ENCODE results near the gene AQP4.

AQP4 gene, protein sequence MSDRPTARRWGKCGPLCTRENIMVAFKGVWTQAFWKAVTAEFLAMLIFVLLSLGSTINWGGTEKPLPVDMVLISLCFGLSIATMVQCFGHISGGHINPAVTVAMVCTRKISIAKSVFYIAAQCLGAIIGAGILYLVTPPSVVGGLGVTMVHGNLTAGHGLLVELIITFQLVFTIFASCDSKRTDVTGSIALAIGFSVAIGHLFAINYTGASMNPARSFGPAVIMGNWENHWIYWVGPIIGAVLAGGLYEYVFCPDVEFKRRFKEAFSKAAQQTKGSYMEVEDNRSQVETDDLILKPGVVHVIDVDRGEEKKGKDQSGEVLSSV

GRCh38 chr18:26865557-26865956, at the start of gene AQP4:
Gene AQP4, minus strand, starts transcription at chr18:26865707. Its CDS starts 18 bp downstream, at chr18:26865689.
- DNase-seq (ENCODE audit: low spot score), result no peak

DNA sequence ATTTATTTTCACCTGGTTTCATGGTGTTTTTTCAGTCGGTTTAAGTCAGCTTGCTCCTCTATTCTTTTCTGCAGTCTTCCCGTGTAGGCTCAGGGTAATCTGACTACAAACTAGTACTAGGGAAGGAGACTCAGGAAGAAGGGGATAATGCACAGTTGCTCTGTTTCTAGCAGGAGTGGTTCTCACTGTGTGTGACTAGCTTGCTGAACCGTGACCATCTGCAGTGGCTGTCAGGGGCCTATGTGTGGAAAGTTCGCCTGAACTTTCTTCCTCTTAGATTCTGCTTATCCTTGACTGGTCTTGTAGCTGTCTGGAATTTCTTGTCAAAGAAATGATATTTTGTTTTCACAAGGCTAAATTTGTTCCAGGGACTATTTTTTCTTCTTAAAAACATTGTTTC, 46.3 kb upstream of the AQP4 start:
- no peak for DNase-seq (ENCODE audit: low spot score)

GRCh38 chr18:26909599-26910290, 44.2 kb upstream of the AQP4 start:
- no peak for DNase-seq (ENCODE audit: low spot score)

DNA sequence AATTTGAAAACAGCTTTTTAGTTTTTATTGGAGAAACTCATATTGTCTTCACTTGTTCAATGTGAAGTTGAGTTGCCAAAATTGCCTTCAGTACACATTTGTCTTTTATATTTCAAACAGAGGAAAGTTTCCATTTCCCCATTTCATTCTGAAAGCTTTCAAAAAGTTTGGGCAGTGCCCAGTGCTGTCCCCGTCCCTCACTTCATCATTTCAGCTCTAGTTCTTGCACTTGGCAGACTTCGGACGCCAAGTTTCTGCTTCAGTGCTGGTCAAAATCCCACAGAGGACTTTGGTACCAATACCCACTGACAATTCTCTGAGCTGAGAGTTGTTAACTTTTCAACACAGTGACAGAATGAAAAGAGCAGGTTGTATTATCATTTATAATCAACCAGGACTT, 43.4 kb upstream of the AQP4 start:
- DNase-seq (ENCODE audit: low spot score), result no peak

GRCh38 chr18:26902291-26902690, 36.8 kb upstream of the AQP4 start:
- no peak for DNase-seq (ENCODE audit: low spot score)

DNA sequence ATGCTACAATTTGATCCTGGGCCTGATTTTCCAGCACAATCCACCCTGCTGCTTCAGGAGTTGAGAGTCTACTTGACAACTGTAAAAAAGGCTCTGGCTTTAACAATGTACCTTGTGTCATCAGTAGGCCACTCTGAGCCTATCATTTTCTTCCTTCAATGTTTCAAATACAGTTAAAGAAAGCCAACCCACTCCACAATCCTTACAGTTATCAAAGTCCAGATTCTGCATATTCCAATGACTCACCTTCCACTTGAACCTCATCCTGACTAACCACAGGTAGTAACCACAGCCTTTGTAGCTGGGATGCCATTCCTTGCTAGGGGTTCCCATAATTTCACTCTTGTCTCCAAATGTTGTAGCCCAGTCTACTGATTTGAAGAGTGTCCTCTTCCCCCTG, 35.5 kb upstream of the AQP4 start:
- DNase-seq (ENCODE audit: low spot score), result no peak

DNA sequence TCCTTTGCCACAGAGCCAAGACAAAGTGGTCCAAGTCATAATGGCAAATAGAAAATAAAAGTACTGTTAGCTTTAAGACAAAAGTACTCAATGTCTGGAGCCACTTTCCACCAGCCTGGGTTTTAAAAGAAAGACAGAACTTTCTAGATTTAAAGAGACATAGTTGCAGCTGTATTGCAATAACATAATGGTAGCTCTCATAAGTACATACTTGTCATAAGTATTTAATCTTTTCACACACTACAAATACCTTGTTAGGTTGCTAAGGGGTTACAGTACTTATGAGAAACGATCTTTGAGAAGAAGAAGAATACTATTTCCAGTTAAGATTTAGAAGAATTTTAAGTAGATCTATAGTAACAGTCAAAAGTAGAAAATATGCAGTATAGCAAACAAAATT, 28.9 kb upstream of the AQP4 start:
- DNase-seq (ENCODE audit: low spot score), result no peak

DNA sequence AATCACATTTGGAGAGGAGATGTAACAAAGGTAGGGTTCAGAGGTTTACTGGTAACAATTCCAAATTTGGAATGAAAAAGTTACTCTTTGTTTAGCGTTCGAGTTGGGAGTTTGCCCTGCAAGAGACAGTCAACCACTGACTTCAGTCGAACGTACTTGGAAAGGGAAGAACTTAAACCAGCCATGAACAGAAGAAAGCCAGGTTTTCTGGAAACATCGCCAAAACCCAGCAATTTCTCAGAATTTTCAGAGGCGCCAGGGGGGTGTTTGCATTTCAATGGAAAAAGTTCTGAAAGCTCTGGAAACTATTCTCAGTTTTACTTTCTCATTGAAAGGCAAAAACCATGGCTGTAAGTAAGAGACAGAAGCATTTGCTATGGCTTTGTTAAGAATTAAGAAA, 28.5 kb upstream of the AQP4 start:
- no peak for DNase-seq (ENCODE audit: low spot score)

GRCh38 chr18:26888259-26888658, 22.8 kb upstream of the AQP4 start:
- no peak for DNase-seq (ENCODE audit: low spot score)

- DNase-seq (ENCODE audit: low spot score), result no peak
These were observed 9.6 kb upstream of the AQP4 start for GRCh38 chr18:26875040-26875654.

- DNase-seq (ENCODE audit: low spot score), result no peak
These were observed 8.8 kb upstream of the AQP4 start for GRCh38 chr18:26874283-26874682.

GRCh38 chr18:26869640-26870039, 4.1 kb upstream of the AQP4 start:
- no peak for DNase-seq (ENCODE audit: low spot score)

GRCh38 chr18:26868968-26869586, 3.6 kb upstream of the AQP4 start:
- DNase-seq (ENCODE audit: low spot score), result no peak

DNA sequence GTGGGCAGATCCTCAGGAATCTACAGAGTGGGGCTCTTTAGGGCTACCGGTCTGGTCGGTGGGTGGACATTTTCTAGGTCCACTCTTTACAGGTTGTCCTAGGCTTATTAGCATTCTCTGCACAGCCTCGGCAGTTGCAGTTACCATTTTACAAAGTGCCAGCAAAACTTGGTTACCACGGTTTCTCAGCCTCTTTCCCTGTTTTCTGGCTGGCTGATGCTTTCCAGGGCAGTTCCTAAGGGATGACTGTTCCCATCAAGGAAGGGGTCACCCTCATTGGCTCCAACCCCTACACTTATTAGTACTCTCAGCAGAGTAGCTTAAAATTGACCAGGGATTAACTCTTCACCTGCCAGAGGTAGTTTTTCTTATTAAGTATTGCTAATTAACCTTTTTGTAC, 2.0 kb upstream of the AQP4 start:
- no peak for DNase-seq (ENCODE audit: low spot score)

DNA sequence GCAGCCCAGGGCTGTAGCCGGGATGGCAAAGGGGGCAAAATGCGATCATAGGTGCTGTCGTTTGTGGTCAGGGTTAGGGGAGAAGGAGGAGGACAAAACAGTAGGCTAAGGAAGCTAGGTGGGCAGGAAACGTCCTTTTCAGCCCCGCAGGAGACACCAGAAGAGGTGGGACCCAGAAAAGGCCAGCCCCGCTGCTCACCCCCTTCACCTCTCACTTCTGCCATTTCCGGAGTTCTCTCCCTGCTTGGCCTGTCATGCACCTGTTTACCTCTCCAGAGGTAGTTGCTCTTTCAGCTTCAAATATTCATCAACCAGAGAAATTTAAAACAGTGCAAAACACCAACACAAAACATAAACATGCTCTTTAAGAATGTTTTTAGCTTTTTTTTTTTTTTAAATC, 849 bp downstream of the AQP4 start:
- no peak for DNase-seq (ENCODE audit: low spot score)

- no peak for DNase-seq (ENCODE audit: low spot score)
These were observed 1.5 kb downstream of the AQP4 start for GRCh38 chr18:26863921-26864497.

- DNase-seq (ENCODE audit: low spot score), result no peak
These were observed 2.2 kb downstream of the AQP4 start for GRCh38 chr18:26863122-26863879.

- no peak for DNase-seq (ENCODE audit: low spot score)
These were observed 3.4 kb downstream of the AQP4 start for GRCh38 chr18:26862084-26862483.

GRCh38 chr18:26854292-26854881, 11.1 kb downstream of the AQP4 start:
- no peak for DNase-seq (ENCODE audit: low spot score)

DNA sequence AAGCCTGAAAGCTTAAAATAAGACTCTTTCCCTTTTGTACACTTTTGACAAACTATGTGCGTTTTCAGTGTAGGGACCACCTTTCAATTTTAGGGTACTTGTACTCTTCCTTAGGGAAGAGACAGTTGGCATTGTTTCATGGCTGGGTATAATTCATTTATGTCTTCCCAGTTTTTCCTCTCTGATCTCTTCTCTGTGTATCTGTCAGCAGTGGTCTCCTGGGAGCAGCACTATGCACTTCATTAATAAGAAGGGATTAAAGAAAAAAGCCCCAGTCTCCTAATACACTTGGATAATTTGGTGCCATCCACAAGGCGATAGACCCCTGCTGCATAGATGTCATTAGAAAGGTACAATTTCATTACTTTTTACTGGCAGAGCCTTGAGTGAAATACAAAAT, 12.1 kb downstream of the AQP4 start:
- DNase-seq (ENCODE audit: low spot score), result no peak

GRCh38 chr18:26843760-26844159, 21.7 kb downstream of the AQP4 start:
- DNase-seq (ENCODE audit: low spot score), result no peak
